ENCODE data around the gene SEC24B. TPM values are rescaled to one million over a fixed set of nuclear protein-coding genes. Genes with fewer than 3 reads are reported as not detected.

SEC24B gene
- total RNA-seq, 1 donor from 2014 or later, result 49.6 TPM

- Mint-ChIP-seq H3K9me3 (ENCODE audit: unreplicated experiment) (no peaks in the 10 kb centered on the region), H3K27me3 (ENCODE audit: unreplicated experiment) (peaks cover 4% of the 10 kb centered on the region), H3K36me3 (ENCODE audit: low read depth, unreplicated experiment) (peaks cover 29% of the 10 kb centered on the region), H3K27ac (ENCODE audit: unreplicated experiment) (no peak overlapping the region), H3K4me1 (ENCODE audit: unreplicated experiment) (peaks cover 14% of the 10 kb centered on the region), H3K4me3 (ENCODE audit: unreplicated experiment) (peak overlapping the region; percentile 9)
- no peak for DNase-seq (ENCODE audit: low spot score)
- TF ChIP-seq CTCF (IDR thresholded peaks at IDR 0.05; ENCODE audit: unreplicated experiment), result no peak
Observed at GRCh38 chr4:109547394-109547793, 113.8 kb downstream of the SEC24B start.

GRCh38 chr4:109548655-109549054, 115.0 kb downstream of the SEC24B start:
- Mint-ChIP-seq H3K36me3 (ENCODE audit: low read depth, unreplicated experiment) (peaks cover 20% of the 10 kb centered on the region), H3K27me3 (ENCODE audit: unreplicated experiment) (no peaks in the 10 kb centered on the region), H3K27ac (ENCODE audit: unreplicated experiment) (peak overlapping the region; percentile 37), H3K4me1 (ENCODE audit: unreplicated experiment) (peaks cover 14% of the 10 kb centered on the region), H3K9me3 (ENCODE audit: unreplicated experiment) (no peaks in the 10 kb centered on the region), H3K4me3 (ENCODE audit: unreplicated experiment) (peak overlapping the region; percentile 43)
- DNase-seq (ENCODE audit: low spot score), result no peak
- no peak for TF ChIP-seq CTCF (IDR thresholded peaks at IDR 0.05; ENCODE audit: unreplicated experiment)

DNA sequence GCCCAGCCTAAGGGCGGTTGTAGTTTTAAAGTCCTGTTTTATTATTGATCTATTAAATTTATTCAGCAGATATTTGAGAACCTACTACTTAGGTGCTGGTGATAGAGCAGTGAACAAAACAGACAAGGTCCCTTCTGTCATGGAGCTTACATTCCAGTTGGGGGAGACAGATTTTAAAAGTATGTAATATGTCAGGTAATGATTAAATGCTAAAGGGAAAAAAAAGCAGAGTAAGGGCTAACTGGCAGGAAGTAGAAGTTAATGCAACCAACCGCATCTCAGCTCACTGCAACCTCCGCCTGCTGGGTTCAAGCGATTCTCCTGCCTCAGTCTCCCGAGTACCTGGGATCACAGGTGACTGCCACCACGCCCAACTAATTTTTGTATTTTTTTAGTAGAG, 118.6 kb downstream of the SEC24B start:
- no peaks in the 10 kb centered on the region for H3K9me3 Mint-ChIP-seq (ENCODE audit: unreplicated experiment)
- H3K27me3 Mint-ChIP-seq (ENCODE audit: unreplicated experiment), result no peaks in the 10 kb centered on the region
- peaks cover 16% of the 10 kb centered on the region for H3K4me1 Mint-ChIP-seq (ENCODE audit: unreplicated experiment)
- H3K4me3 Mint-ChIP-seq (ENCODE audit: unreplicated experiment), result no peak overlapping the region
- no peak for DNase-seq (ENCODE audit: low spot score)
- TF ChIP-seq CTCF (IDR thresholded peaks at IDR 0.05; ENCODE audit: unreplicated experiment), result no peak
- H3K36me3 Mint-ChIP-seq (ENCODE audit: low read depth, unreplicated experiment), result peaks cover 21% of the 10 kb centered on the region
- no peak overlapping the region for H3K27ac Mint-ChIP-seq (ENCODE audit: unreplicated experiment)

- Mint-ChIP-seq H3K4me3 (ENCODE audit: unreplicated experiment) (no peak overlapping the region), H3K27me3 (ENCODE audit: unreplicated experiment) (no peaks in the 10 kb centered on the region)
- no peak for TF ChIP-seq CTCF (IDR thresholded peaks at IDR 0.05; ENCODE audit: unreplicated experiment)
Observed at GRCh38 chr4:109553130-109553529, 119.5 kb downstream of the SEC24B start.

GRCh38 chr4:109554971-109555370, 121.4 kb downstream of the SEC24B start:
- H3K27me3 Mint-ChIP-seq (ENCODE audit: unreplicated experiment), result peaks cover 2% of the 10 kb centered on the region
- peaks cover 10% of the 10 kb centered on the region for H3K36me3 Mint-ChIP-seq (ENCODE audit: low read depth, unreplicated experiment)
- no peak overlapping the region for H3K27ac Mint-ChIP-seq (ENCODE audit: unreplicated experiment)
- no peaks in the 10 kb centered on the region for H3K9me3 Mint-ChIP-seq (ENCODE audit: unreplicated experiment)
- DNase-seq (ENCODE audit: low spot score), result no peak
- TF ChIP-seq CTCF (IDR thresholded peaks at IDR 0.05; ENCODE audit: unreplicated experiment), result no peak
- no peak overlapping the region for H3K4me3 Mint-ChIP-seq (ENCODE audit: unreplicated experiment)
- H3K4me1 Mint-ChIP-seq (ENCODE audit: unreplicated experiment), result peaks cover 5% of the 10 kb centered on the region

More at GRCh38 chr4:109553130-109553529, 119.5 kb downstream of the SEC24B start:
- Mint-ChIP-seq H3K9me3 (ENCODE audit: unreplicated experiment) (no peaks in the 10 kb centered on the region), H3K27ac (ENCODE audit: unreplicated experiment) (no peak overlapping the region), H3K4me1 (ENCODE audit: unreplicated experiment) (peaks cover 11% of the 10 kb centered on the region), H3K36me3 (ENCODE audit: low read depth, unreplicated experiment) (peaks cover 17% of the 10 kb centered on the region)
- no peak for DNase-seq (ENCODE audit: low spot score)
